ENCODE results near the gene LRRC32.
"Not testable (repeated sequence)": the region's sequence is repeated elsewhere in the genome, so short reads cannot be mapped to it uniquely, and the experiment has no call there.

LRRC32 gene

GRCh38 chr11:76646882-76647534 lies 23.5 kb downstream of the LRRC32 start:
- no peak for DNase-seq

- DNase-seq = no peak
Measured at GRCh38 chr11:76644591-76644990, 26.0 kb downstream of the LRRC32 start.

DNA sequence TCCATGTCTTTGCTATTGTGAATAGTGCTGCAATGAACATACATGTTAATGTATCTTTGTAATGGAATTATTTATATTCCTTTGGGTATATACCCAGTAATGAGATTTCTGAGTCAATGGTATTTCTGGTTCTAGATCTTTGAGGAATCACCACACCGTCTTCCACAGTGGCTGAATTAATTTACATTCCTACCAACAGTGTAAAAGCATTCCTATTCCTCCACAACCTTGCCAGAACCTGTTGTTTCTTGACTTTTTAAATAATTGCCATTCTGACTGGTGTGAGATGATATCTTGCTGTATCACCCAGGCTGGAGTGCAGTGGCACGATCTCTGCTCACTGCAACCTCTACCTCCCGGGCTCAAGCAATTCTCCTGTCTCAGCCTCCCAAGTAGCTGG lies 26.8 kb downstream of the LRRC32 start:
- DNase-seq = not testable (repeated sequence)

- DNase-seq = no peak
Measured at GRCh38 chr11:76642341-76642740, 28.2 kb downstream of the LRRC32 start.

- DNase-seq = no peak
Measured at GRCh38 chr11:76641905-76642304, 28.6 kb downstream of the LRRC32 start.

DNA sequence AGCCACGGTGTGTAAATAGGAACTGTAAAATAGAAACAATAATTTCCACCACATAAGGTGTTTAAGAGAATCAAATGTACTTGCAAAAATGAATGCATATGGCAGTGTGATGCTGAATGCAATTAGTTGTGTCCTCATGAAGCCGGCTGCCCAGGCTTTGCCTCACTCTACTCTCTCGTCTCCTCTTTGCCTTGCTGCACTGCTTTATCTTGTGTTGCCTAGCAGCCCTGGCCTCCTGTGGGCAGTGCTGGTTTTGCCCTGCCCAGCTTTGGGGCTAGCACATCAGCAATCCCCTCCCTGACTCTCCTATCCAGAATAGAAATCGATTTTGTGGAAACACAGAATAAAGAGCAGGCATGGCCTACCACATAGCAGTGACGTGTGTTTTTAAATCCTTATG lies 30.0 kb downstream of the LRRC32 start:
- DNase-seq = no peak

GRCh38 chr11:76639621-76640020 lies 30.9 kb downstream of the LRRC32 start:
- no peak for DNase-seq

DNA sequence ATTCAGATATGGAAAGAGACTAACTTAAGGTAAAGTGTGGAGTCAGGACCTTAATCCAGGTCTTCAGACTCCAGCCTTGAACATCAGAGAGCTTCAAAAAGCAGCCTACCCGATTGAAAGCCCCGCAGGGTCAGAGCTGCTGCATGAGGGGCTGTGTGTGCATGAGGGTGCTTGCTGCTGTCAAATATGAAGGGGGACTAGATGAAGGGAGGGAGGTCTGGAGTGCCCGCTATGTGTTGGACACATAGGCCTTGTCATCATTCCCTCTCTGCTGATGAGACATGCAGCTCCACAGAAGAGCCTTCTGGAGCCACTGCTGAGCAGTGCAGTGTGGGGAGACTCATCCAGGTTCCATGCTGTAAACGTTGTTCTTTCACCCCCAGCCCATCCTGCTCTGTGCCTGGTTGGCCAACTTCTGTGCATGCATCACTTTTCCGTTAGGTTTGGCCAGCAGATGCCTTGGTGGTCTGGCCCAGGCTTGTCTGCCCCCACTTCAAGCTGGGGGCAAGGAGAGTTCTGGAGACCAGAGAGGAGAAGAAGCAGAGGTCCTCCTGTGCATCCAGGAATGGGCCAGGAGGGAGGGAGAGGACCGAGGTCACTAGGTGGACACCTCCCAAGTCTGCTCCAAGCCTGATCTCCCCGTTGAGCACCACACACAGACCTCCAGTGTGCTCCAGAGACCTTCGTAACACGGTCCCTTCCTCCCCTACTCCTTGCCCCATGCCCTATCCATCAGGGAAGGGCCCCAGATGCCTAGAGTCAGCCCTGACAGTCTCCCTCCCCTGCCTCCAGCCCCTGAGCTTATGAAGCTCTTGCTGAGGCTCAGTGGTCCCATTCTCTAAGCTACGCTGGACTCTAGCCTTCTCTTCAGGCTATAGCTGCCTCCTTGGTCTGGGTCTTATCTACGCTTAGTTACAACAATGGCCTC lies 32.0 kb downstream of the LRRC32 start:
- no peak for DNase-seq

GRCh38 chr11:76637491-76638269 lies 32.9 kb downstream of the LRRC32 start:
- DNase-seq = peak; percentile 49

- no peak for DNase-seq
Measured at GRCh38 chr11:76636826-76637460, 33.6 kb downstream of the LRRC32 start.

DNA sequence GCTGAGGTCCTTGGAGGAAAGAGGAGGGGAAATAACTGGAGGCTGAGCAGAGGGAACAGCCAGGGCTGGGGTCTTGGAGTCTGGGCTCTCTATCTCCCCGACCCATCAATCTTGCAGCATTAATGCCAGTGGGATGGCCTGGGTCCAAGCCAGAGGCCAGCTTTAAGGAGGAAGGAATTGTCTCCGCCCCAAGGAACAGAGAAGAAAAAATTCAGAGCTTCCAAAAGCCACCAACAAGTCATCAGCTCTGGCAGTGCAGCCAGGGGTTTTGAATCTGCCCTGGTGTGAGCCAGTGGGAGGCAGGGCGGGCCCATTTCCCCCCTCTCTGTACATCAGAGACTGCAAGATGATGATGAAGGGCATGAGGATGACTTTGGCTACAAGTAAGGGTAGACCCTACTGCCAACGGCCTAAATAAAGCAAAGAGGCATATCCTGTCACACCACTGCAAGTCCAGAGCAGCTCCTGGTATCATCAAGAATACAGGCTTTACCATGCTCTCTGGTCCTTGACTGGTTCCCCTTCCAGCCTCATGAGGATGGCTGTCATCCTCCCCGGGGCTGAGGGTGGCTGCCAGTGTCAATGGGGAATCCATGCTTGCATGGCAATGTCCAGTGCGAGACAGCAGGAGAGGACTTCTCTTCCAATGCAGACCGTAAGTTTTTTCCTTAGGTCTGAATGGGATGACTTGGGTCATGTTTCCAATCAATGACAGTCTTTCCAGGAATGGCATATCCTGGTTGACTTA lies 34.4 kb downstream of the LRRC32 start:
- DNase-seq = no peak

DNA sequence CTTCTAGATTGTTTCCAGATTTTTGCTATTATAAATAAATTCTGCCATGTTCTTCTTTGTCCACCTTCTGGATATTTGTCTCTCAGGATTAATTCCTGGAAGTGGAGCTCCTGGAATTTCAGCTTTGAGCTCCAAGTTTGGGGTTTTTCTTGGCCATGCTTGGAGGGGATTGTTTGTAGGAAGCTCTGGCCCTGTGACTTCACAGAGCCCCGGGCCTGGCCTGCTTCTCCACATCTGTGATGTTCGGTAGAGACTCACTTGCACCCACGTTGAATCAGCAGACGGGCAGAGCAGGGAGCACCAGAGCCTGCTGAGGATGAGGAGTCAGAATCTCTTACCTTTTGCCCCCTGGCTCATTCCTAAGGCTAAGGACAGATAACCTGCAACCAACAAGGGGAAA lies 35.7 kb downstream of the LRRC32 start:
- DNase-seq = no peak

DNA sequence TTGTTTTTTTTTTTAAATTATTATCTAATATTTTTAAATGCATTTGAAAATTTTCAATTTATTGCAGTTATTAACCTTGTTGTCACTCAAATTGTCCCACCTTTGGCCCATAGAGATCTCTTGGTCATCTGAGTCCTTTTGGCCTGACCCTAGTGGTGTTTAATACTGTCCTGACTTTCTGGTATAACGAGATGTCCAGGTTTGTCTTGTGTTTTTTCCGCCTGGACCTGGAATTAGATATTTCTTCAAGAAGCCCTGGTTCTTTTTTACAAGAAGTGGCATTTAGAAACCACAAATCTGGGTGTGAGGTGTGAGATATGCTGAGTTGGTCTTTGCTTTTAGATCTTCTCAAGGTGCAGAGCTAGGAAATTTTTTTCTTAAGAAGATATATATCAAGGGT lies 38.1 kb downstream of the LRRC32 start:
- no peak for DNase-seq

DNA sequence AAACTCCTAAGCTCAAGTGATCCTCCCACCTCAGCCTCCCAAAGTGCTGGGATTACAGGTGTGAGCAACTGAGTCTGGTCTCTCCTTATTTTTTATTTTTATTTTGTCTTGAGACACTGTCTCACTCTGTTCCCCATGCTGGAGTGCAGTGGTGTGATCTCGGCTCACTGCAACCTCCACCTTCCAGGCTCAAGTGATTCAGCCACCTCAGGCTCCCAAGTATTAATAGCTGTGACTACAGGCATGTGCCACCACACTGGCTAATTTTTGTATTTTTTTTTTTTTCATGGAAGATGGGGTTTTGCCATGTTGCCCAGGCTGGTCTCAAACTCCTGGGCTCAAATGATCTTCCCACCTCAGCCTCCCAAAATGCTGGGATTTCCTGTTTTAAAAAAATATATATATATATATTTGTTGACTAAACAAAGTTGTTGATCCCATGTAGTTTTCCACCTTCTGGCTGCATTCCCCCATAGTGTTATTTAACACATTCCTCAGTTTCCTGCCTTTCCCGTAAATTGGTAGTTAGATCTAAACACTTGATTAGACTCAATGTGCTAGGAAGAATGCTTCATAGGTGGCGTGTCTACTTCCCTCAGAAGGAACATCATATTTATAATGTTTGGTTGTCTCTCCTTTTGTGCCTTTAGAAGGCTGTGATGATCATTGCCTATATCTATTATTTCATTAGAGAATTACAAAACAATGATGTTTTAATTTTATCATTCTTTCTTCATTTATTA lies 38.8 kb downstream of the LRRC32 start:
- no peak for DNase-seq

DNA sequence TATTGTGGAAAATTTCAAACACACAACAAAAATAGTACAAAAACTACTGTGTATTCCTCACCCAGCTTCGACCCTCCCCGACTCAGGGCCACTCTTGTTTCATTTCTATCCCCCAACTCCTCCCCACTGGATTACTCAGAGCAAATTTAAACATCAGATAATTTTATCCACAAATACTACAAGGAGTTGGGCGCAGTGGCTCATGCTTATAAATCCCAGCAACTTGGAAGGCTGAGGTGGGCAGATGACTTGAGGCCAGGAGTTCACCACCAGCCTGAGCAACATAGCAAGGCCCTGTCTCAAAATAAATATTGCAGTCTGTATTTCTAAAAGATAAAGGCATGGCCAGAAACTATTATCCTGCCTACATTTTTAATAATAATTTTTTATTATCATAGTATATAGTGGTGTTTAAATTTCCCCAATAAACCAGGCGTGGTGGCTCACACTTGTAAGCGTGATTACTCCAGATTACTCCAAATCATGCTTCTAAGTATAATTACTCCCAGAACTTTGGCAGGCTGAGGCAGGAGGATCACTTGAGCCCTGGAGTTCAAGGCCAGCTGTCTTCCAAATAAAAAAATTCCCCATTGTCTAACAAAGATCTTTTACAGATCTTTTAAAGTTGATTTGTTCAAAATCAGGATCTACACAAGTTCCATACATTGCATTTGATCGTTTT lies 39.8 kb downstream of the LRRC32 start:
- DNase-seq = no peak

- DNase-seq = peak; percentile 94
Measured at GRCh38 chr11:76629853-76630599, 40.5 kb downstream of the LRRC32 start.

DNA sequence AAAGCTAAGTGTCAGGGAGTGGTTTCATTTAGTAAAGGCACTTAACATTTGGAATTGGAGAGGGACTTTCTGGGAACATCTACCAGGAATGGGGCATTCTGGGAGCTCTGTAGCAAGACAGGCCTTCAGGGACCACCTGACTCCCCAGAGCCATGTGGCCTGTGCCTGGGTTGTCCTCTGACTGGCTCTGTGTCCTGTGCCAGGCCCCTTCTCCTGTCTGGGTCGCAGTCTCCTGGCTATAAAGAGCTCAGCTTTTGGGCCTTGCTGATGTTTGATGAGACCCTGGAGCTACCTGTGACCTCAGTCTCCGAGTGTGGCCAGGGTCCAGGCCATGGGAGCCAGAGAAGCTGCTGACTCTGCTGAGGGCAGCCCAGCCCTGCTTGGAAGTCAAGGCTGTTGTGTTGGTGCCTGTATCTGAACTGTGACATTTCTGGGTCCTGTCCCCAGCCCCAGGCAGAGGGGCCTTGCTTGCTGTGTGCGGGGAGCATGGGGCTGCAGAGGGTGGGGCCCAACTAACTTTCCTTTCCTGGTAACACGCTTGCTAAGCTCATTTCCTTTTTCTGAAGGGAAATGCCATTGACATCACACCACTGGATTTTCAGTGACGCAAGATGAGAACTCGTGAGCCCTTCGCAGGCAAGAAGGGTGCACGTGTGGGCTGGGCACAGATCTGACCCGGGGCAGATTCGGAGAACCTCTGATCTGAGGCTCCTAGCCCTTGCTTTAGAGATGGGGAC lies 41.3 kb downstream of the LRRC32 start:
- DNase-seq = peak; percentile 97

- no peak for DNase-seq
Measured at GRCh38 chr11:76628408-76628947, 42.1 kb downstream of the LRRC32 start.

- peak; percentile 42 for DNase-seq
Measured at GRCh38 chr11:76627606-76628005, 42.9 kb downstream of the LRRC32 start.
